GM10266 (cell line): ENCODE data around the gene ADGRG6.

Experiments used
- DNase-seq: peaks from one replicate; pipeline ENCODE4 v3.0.0; 2012; ENCODE audit errors: extremely low spot score
- CTCF ChIP-seq: IDR thresholded peaks from 2 replicates; pipeline ENCODE4 v1.5.1; 2012; ENCODE audit warnings: mild to moderate bottlenecking, low read depth; ENCODE audit not compliant: control insufficient read depth, insufficient read depth; ENCODE audit errors: missing control alignments

ADGRG6 gene

DNA sequence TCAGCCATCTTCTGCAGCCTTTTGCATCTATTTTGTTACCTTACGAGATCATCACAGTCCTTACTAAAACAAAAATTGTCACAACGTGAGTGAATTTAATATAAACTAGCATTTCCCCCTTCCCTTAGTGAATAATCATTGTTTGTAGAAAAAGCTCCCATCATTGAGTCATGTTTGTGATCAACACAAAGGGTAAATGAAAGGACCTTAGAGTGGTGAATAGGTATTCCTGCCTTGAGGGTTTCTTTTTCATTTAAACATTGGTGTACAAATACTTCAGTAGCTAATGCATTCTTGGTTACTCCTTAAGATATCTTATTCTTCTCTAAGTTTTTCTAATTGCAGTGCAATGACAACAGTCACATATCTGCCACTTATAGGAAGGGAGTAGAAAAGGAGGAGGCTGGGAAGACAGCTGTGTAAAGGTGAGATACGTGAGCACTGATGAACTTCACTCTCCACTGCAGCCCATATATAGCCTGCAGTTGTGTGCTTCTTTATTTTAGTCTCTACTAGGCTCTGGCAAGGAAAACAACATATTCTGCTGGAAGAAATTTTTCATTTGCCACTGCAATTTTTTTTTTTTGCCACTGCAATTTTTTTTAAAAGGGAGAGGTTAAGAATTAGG lies 27.8 kb downstream of the ADGRG6 start:
- no peak for DNase-seq
- no peak for TF ChIP-seq CTCF

DNA sequence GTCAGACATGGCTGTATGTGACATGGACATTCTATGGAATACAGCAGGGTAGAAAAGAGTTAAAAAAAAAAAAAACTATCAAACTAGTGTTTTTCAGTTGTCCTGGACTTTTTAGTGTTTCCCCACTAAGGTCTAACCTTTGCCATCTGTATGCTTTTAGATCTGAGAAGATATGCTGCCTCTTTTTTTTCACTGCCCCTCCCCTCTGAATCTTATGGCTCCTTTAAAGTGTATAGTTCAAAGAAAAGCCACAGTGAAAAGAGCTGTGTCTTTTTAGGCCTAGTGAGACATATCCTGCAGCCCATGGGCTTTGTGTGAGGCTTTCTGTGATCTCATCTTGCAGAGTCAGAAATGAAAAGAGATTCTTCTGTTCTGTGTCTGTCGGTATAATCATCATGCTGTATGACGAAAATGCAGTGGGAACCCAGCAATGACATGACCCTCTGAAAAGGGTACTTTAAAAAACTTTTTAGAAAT lies 29.3 kb downstream of the ADGRG6 start:
- DNase-seq: no peak
- TF ChIP-seq CTCF: no peak

- no peak for DNase-seq
- TF ChIP-seq CTCF: no peak
These were observed 29.8 kb downstream of the ADGRG6 start for GRCh38 chr6:142331601-142332000.

DNA sequence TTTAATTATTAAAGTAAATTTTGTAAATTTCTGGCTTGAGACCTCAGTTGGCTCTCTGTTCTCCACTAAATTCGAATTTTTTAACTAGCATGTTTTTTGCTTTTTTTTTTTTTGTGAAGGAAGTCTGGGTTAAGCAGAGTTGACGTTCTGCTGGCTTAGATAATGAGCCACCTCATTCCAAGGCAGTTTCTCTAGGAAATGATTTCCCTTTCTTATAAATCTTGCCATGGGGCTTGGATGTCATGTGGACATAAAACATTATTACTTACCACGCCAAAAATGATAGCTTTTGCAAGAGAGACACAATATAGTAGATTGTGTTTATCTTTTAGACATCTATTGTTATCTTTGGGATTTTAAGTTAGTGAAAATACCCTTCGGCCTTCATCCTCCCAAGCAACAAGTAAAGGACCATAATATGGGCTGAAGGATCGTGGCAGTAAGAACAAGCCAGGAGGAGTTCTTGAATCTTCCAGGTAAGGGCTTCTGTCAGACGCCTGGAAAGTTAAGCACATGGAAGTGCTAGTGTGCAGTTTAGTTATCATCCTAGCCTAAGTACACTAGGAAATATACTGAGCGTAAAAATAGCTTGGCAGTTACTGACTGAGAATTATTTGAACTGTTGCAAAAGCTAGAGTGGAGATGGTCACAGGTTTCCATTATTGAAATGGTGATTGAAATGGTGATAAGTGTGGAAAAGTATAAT lies 30.7 kb downstream of the ADGRG6 start:
- no peak for DNase-seq
- TF ChIP-seq CTCF: no peak

GRCh38 chr6:142333431-142333830 lies 31.6 kb downstream of the ADGRG6 start:
- TF ChIP-seq CTCF: no peak
- no peak for DNase-seq

GRCh38 chr6:142334294-142334693 lies 32.5 kb downstream of the ADGRG6 start:
- no peak for DNase-seq
- no peak for TF ChIP-seq CTCF

DNA sequence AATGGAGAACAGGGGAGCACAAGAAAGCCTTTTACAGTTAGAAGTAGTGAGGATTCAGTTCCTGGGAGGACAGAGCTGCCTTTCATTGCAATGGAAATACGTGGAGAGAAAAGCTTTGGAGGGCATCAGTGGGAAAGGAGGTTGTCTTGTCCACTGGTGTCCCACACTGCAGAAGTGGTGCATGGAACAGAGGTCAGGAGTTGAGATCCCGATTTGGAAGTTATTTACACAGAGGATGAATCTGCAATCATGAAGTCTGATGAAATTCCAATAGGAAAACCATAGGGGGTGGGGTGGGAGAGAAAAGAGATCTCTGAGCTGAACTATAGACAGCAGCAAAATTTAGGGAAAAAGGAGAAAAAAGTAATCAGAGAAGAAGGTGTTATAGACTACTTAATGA lies 33.6 kb downstream of the ADGRG6 start:
- no peak for TF ChIP-seq CTCF
- DNase-seq: no peak
